Naive B cell (primary cell): ENCODE measurements around the gene EIPR1. TPM values are rescaled to one million over a fixed set of nuclear protein-coding genes. Genes with fewer than 3 reads are reported as not detected.

ENCODE experiments used
- ATAC-seq, 2 donors: fragments of 150-1000 bp; cut with Tn5 transposase; 2 replicates each; pipeline ENCODE4 v1.10.0; 2021; ENCODE audit warnings: low read depth in 2 of 2, mild to moderate bottlenecking in 2 of 2, moderate library complexity in 2 of 2
- DNase-seq: peaks from one replicate; pipeline ENCODE4 v3.0.0; 2022
- H3K27ac Mint-ChIP-seq, 6 donors: one replicate each; pipeline ENCODE4 v1.8.0; 2020 to 2022; ENCODE audit warnings: mild to moderate bottlenecking in 6 of 6, mixed read lengths in 6 of 6, moderate library complexity in 5 of 6, inconsistent platforms in 2 of 6
- H3K27me3 Mint-ChIP-seq, 3 donors: one replicate each; pipeline ENCODE4 v1.8.0; 2021 to 2022; ENCODE audit warnings: mixed read lengths in 3 of 3, mild to moderate bottlenecking in 1 of 3
- H3K36me3 Mint-ChIP-seq, 2 donors: one replicate each; pipeline ENCODE4 v1.8.0; 2020 to 2022; ENCODE audit warnings: mixed read lengths in 2 of 2, inconsistent platforms in 1 of 2, mild to moderate bottlenecking in 1 of 2
- H3K4me1 Mint-ChIP-seq, 3 donors: one replicate each; pipeline ENCODE4 v1.8.0; 2020 to 2022; ENCODE audit warnings: mixed read lengths in 3 of 3, inconsistent platforms in 1 of 3, mild to moderate bottlenecking in 1 of 3, moderate library complexity in 1 of 3
- H3K4me3 Mint-ChIP-seq, 8 donors: one replicate each; pipeline ENCODE4 v1.8.0; 2020 to 2022; ENCODE audit warnings: mild to moderate bottlenecking in 8 of 8, mixed read lengths in 8 of 8, moderate library complexity in 8 of 8, inconsistent platforms in 2 of 8
- H3K9me3 Mint-ChIP-seq, 7 donors: one replicate each; pipeline ENCODE4 v1.8.0; 2020 to 2022; ENCODE audit warnings: mixed read lengths in 7 of 7, mild to moderate bottlenecking in 5 of 7, inconsistent platforms in 2 of 7, moderate library complexity in 1 of 7
- polyA plus RNA-seq, 6 donors: library from polyadenylated mRNA; unstranded; fragments of 300-500 nt; fragmentation: Illumina TruSeq; gene quantifications; one replicate each; pipeline ENCODE4 v1.2.3, GENCODE V29; 2021; ENCODE audit warnings: low read depth in 6 of 6

The EIPR1 gene
- polyA plus RNA-seq, 6 donors from 2014 or later: 35.7 to 53.9 (median 40.9) TPM

DNA sequence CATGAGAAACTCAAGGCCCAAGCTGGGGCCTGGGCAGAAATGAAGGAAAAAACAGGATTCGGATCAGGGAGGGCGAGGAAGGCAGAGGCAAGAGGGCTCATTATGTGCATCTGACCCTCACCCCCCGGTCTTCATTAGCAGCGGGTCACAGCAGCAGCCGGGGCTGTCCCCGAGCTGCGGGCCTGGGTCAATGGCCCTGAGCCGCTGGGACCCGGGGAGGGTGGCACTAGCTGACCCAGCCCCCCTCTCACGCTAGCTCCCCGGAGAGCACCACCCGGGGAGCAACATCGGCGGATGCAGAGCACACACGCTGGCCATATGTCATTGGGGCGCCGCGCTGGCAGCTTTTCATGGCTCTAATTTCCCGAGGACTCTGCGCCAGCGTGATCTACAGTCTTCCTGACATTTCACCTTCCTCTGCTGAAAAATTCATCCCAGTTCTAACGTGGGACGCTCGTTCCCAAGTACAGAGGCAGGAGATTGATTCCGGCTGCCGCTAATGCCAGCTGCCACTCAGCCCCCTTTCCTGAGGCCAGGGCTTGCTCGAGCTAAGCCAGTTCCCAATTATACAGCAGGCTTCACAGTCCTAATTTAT, 63.7 kb downstream of the EIPR1 start:
- no peak for ATAC-seq
- H3K4me1 Mint-ChIP-seq: peaks cover 0 to 23% (median 14%) of the 10 kb centered on the region in 3 donors
- peak overlapping the region in 2 of 6 donors; percentile 65 to 66 for H3K27ac Mint-ChIP-seq

GRCh38 chr2:3312576-3313345, 64.9 kb downstream of the EIPR1 start:
- Mint-ChIP-seq H3K27me3 (no peaks in the 10 kb centered on the region), H3K4me1 (peaks cover 0 to 23% (median 14%) of the 10 kb centered on the region in 3 donors), H3K4me3 (no peak overlapping the region), H3K36me3 (peaks cover 4 to 6% of the 10 kb centered on the region in 2 donors), H3K27ac (peak overlapping the region in 4 of 6 donors; percentile 37 to 77 (median 59)), H3K9me3 (no peaks in the 10 kb centered on the region)
- no peak for DNase-seq
- ATAC-seq: no peak

More for the DNA sequence above, 63.7 kb downstream of the EIPR1 start:
- Mint-ChIP-seq H3K9me3 (no peaks in the 10 kb centered on the region), H3K4me3 (no peak overlapping the region), H3K36me3 (peaks cover 12 to 13% of the 10 kb centered on the region in 2 donors), H3K27me3 (no peaks in the 10 kb centered on the region)
- no peak for DNase-seq

DNA sequence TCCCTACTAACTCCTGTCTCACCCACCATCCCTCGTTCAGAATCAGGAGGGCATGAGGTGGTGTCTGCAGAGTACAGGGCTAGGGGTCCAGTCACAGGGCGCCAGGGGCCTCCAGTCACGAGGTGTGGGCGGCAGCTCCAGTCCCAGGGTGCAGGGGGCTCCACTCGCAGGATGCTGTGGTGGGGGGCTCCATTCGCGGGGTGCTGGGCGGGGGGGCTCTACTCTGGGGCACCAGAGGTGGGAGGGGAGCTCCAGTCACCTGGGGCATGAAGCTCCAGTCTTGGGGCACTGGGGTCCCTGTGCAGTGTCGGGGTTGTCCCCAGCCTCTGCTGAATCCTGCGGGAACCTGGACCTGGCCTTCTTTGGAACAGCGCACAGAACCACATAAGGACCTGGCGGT, 66.0 kb downstream of the EIPR1 start:
- H3K27ac Mint-ChIP-seq: no peak overlapping the region
- no peak for ATAC-seq
- DNase-seq: no peak
- H3K4me1 Mint-ChIP-seq: peaks cover 0 to 21% (median 12%) of the 10 kb centered on the region in 3 donors
- peaks cover 4 to 6% of the 10 kb centered on the region in 2 donors for H3K36me3 Mint-ChIP-seq
- H3K4me3 Mint-ChIP-seq: no peak overlapping the region
- H3K9me3 Mint-ChIP-seq: no peaks in the 10 kb centered on the region
- H3K27me3 Mint-ChIP-seq: no peaks in the 10 kb centered on the region

DNA sequence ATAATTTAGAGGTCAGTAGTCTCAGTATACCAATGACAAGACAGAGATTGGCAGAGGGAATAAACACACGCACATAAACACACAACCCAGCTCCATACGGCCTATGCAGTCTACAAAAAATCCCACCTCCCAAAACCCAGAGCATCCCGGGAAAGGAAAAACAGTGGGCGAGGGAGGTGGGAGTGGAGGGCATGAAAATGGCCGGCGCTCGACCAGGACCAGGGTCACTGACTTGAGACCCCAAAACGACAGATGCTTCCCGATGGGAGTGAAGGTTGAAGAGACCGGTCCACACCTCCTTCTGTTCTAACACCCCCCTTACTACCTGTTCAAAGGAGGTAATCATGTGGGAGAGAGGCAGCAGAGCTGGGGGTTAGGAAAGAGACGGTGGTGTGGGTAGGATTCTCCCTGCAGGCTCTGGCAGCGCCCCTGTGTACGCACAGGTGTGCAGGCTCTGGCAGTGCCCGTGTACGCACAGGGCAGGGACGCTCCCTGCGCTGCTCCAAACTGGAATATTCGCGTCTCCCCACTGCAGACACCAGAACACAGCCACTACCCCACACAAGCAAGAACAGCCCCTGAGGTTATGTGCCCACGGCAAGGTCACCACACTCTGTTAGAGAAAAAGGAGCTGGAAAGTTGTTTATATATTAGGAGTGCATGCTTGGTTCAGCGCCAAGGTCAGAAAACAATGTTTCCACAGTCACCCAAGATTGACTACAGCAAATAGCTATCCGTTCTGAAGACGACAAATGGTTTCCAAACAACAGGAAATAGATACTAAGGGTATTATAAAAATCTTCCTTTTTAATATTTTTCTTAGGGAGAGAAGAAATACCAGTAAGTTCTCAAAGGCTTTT, 67.9 kb downstream of the EIPR1 start:
- H3K27me3 Mint-ChIP-seq: no peaks in the 10 kb centered on the region
- peaks cover 4 to 6% of the 10 kb centered on the region in 2 donors for H3K36me3 Mint-ChIP-seq
- DNase-seq (no peak), ATAC-seq (no peak)
- H3K9me3 Mint-ChIP-seq: no peaks in the 10 kb centered on the region
- H3K4me3 Mint-ChIP-seq: no peak overlapping the region
- peaks cover 10 to 27% (median 20%) of the 10 kb centered on the region in 3 donors for H3K4me1 Mint-ChIP-seq
- peak overlapping the region in 1 of 6 donors; percentile 54 for H3K27ac Mint-ChIP-seq

DNA sequence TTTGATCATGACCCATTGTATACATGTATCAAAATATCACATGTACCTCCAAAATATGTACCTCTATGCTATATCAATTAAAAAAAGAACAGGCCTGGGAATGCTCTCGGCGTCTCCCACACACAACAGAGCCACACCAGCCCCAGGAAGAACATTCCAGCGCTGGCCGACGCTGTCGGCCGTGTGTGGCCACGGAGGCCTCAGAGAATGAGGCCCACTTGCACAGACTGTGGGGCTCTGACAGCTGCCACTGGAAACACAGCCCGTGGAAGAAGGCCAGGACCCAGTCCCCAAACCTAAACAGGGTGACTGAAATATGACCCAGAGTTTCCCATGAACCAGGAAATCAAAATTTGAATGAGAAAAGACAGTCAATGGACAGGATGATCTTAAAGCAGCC, 69.7 kb downstream of the EIPR1 start:
- H3K4me1 Mint-ChIP-seq: peaks cover 23 to 35% (median 33%) of the 10 kb centered on the region in 3 donors
- no peak for ATAC-seq

DNA sequence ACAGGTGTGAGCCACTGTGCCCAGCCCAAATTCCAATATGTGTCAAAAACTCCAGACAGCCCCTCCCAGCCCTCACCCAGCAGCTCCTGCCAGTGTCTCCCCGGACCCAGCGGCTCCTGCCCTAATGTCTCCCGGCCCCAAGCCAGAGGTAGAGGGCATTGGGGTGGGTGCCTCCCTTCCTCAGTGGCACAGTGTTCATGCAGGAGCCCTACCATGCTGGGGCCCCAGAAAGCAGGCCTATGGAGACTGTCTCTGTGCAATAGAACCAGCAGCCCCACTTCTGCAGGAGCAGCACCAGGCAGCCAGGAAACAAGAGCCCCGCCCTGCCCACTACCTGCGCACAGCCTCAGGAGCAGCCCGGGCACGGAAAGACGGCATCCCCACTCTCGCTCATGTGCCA, 70.4 kb downstream of the EIPR1 start:
- no peaks in the 10 kb centered on the region for H3K9me3 Mint-ChIP-seq
- peak overlapping the region in 1 of 6 donors; percentile 39 for H3K27ac Mint-ChIP-seq
- DNase-seq: no peak
- peaks cover 4 to 6% of the 10 kb centered on the region in 2 donors for H3K36me3 Mint-ChIP-seq
- H3K27me3 Mint-ChIP-seq: no peaks in the 10 kb centered on the region
- H3K4me1 Mint-ChIP-seq: peaks cover 27 to 32% (median 31%) of the 10 kb centered on the region in 3 donors
- ATAC-seq: no peak
- no peak overlapping the region for H3K4me3 Mint-ChIP-seq

More for the DNA sequence above, 69.7 kb downstream of the EIPR1 start:
- Mint-ChIP-seq H3K36me3 (peaks cover 4 to 6% of the 10 kb centered on the region in 2 donors), H3K27ac (no peak overlapping the region), H3K27me3 (no peaks in the 10 kb centered on the region), H3K4me3 (no peak overlapping the region), H3K9me3 (no peaks in the 10 kb centered on the region)
- DNase-seq: no peak

- peak overlapping the region in 4 of 6 donors; percentile 54 to 85 (median 69) for H3K27ac Mint-ChIP-seq
- H3K4me3 Mint-ChIP-seq: no peak overlapping the region
- DNase-seq: no peak
Measured at GRCh38 chr2:3305952-3306351, 71.7 kb downstream of the EIPR1 start.

GRCh38 chr2:3305431-3305830, 72.2 kb downstream of the EIPR1 start:
- Mint-ChIP-seq H3K4me1 (peaks cover 27 to 32% (median 27%) of the 10 kb centered on the region in 3 donors), H3K9me3 (no peaks in the 10 kb centered on the region), H3K27ac (peak overlapping the region in 3 of 6 donors; percentile 57 to 94 (median 85)), H3K27me3 (no peaks in the 10 kb centered on the region), H3K4me3 (no peak overlapping the region), H3K36me3 (peaks cover 0 to 6% of the 10 kb centered on the region in 2 donors)
- DNase-seq: no peak
- ATAC-seq: no peak

More at GRCh38 chr2:3305952-3306351, 71.7 kb downstream of the EIPR1 start:
- Mint-ChIP-seq H3K4me1 (peaks cover 27 to 32% (median 27%) of the 10 kb centered on the region in 3 donors), H3K9me3 (no peaks in the 10 kb centered on the region), H3K27me3 (no peaks in the 10 kb centered on the region), H3K36me3 (peaks cover 3 to 6% of the 10 kb centered on the region in 2 donors)
- ATAC-seq: no peak

DNA sequence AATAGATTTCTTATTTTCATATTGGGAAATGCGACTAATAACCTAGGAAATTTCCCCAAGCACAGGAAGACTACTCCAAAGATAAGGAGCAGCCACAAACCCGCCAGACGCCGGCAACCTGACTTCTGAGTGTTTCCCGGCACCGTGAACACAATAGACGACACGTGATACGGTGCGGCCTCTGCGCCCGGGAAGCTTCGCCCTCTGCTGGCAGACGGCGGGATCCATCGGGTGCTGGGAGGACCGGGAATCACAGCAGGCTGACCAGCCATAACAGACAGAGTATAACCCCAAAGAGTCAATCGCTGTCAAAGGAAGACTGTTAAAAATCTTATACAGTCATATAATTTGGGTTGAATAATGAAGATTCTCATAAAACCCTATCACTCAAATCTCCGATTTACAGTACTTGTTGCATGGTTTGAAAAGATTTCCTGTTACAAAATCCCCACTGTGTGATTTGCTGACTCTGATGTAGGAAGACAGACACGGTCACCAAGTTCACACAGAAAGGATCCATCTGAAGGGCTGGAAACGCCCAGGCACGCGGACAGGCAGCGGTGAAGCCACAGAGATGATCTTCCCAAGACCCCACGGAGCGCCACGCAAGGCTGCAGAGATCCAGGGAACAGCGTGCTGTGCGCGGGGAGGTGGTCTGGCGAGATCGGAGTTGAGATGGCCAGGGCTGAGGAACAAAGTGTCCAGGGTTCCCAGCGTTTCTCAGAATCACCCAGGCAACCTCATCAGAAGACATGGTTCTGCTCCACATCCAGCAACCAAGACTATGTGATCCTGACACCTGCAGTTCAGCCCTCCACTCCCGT, 73.8 kb downstream of the EIPR1 start:
- Mint-ChIP-seq H3K9me3 (no peaks in the 10 kb centered on the region), H3K36me3 (peaks cover 1 to 9% of the 10 kb centered on the region in 2 donors), H3K4me1 (peaks cover 19 to 36% (median 27%) of the 10 kb centered on the region in 3 donors), H3K27ac (peak overlapping the region; percentile 62 to 91 (median 81)), H3K4me3 (peak overlapping the region in 4 of 8 donors; percentile 43 to 86 (median 64)), H3K27me3 (no peaks in the 10 kb centered on the region)
- peak; percentile 86 to 92 for ATAC-seq
- DNase-seq: peak; percentile 47

DNA sequence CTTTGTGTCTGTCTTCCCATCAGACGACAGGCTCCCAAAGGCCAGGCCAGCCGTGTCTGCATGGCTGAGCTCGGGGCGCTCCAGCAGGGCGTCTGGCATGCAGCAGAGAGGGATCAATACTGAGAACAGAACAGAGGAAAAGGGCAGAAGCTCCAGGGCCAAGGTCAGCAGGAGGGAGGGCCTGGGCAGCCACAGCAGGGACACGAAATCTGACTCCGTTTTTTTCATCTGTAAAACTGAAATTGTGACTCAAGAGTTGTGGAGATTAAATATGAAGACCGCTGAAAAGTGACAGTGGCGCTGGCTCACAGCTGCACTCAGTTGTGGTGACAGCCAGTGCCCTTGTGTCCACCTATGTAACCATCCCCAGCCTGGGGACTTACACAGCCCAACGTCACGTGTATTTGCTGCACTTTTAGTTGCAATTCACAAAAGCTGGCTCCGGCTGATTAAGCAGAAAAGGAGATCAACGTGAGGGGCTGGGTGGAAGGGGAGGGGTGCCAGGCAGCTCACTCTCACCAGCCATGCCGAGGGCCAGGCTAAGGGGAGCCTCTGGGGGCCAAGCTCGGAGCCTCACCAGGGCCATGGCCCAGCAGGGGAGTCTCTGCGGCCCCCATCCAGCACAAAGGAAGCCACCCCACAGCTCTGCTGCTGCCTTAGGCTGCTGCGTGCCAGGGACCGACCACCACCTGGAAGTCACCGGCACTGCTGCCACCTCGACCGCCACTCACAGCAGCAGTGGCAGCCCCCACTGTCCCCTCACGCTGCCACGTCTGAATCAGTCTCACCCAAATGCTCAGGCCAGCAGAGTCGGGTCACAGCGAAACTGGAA, 74.7 kb downstream of the EIPR1 start:
- H3K27ac Mint-ChIP-seq: peak overlapping the region in 5 of 6 donors; percentile 62 to 85 (median 85)
- DNase-seq (no peak), ATAC-seq (peak in 1 of 2 donors; percentile 21)
- H3K36me3 Mint-ChIP-seq: peaks cover 9 to 17% of the 10 kb centered on the region in 2 donors
- H3K4me3 Mint-ChIP-seq: peak overlapping the region in 4 of 8 donors; percentile 43 to 86 (median 62)
- H3K27me3 Mint-ChIP-seq: no peaks in the 10 kb centered on the region
- H3K9me3 Mint-ChIP-seq: no peaks in the 10 kb centered on the region
- peaks cover 22 to 44% (median 36%) of the 10 kb centered on the region in 3 donors for H3K4me1 Mint-ChIP-seq

GRCh38 chr2:3302421-3302750, 75.2 kb downstream of the EIPR1 start:
- H3K36me3 Mint-ChIP-seq: peaks cover 12 to 17% of the 10 kb centered on the region in 2 donors
- no peaks in the 10 kb centered on the region for H3K9me3 Mint-ChIP-seq
- no peak for DNase-seq
- peak overlapping the region in 1 of 8 donors; percentile 23 for H3K4me3 Mint-ChIP-seq
- no peak for ATAC-seq
- H3K27me3 Mint-ChIP-seq: no peaks in the 10 kb centered on the region
- peak overlapping the region in 2 of 6 donors; percentile 85 for H3K27ac Mint-ChIP-seq
- H3K4me1 Mint-ChIP-seq: peaks cover 22 to 47% (median 39%) of the 10 kb centered on the region in 3 donors

DNA sequence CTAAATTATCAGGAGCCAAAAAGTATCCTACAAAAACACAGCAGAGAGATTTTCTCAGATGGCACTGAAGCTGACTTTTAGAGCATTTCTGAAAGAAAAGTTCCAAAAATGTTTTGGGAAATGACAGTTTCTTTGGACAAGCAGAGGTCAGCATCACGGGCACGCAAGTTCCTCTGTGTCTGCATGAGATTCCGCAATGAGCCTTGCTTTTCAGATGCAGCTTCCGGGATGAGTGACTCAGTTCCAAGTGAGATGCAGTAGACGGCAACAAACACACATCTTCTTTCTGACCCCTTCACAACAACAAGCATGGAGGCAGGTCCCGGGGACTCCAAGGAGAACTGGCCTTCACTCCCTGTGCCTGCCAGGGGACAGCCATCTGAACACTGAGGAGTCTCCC, 76.6 kb downstream of the EIPR1 start:
- DNase-seq: no peak
- Mint-ChIP-seq H3K4me3 (no peak overlapping the region), H3K27me3 (no peaks in the 10 kb centered on the region), H3K27ac (peak overlapping the region in 1 of 6 donors; percentile 44), H3K4me1 (peaks cover 22 to 47% (median 39%) of the 10 kb centered on the region in 3 donors), H3K9me3 (no peaks in the 10 kb centered on the region), H3K36me3 (peaks cover 12 to 17% of the 10 kb centered on the region in 2 donors)
- no peak for ATAC-seq
